C4-2B (cell line): ENCODE measurements around the gene UBE2D1.

Experiments
- ZFX ChIP-seq: fragments of 450-650 bp; IDR thresholded peaks from 2 replicates; pipeline ENCODE4 v1.6.1; 2017
- TF ChIP-seq, protein P1 (sequence below): fragments of 450-650 bp; conservative IDR thresholded peaks from 2 replicates; pipeline ENCODE4 v1.5.1; 2017; ENCODE audit warnings: mild to moderate bottlenecking

DNA sequence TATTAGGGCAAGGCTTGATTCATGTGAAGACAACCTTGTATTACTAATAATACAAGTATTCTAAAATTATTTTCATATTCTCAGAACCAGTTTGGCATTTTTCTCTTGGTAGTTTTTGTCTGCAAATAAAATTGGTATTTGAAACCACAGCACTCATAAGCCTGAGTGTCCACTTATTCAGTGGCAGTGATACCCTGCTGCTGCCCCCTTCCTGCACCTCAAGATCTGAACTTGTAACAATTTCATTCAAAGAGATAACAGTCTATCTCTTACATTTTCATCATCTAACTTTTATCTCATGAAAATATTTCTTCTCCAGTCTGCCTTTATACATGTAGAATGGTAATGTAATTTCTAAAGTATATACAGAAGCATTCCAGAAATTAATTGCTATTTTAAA lies 59.7 kb downstream of the UBE2D1 start:
- TF ChIP-seq, protein P1, sequence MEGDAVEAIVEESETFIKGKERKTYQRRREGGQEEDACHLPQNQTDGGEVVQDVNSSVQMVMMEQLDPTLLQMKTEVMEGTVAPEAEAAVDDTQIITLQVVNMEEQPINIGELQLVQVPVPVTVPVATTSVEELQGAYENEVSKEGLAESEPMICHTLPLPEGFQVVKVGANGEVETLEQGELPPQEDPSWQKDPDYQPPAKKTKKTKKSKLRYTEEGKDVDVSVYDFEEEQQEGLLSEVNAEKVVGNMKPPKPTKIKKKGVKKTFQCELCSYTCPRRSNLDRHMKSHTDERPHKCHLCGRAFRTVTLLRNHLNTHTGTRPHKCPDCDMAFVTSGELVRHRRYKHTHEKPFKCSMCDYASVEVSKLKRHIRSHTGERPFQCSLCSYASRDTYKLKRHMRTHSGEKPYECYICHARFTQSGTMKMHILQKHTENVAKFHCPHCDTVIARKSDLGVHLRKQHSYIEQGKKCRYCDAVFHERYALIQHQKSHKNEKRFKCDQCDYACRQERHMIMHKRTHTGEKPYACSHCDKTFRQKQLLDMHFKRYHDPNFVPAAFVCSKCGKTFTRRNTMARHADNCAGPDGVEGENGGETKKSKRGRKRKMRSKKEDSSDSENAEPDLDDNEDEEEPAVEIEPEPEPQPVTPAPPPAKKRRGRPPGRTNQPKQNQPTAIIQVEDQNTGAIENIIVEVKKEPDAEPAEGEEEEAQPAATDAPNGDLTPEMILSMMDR: no peak
- no peak for TF ChIP-seq ZFX
